Brain microvascular endothelial cell (primary cell): ENCODE results near the gene BCAR3.

Source experiments
- DNase-seq: peaks from one replicate; pipeline ENCODE4 v3.0.0-alpha.2; 2020
- H3K27ac ChIP-seq: fragments of 250-450 bp; sonication (Bioruptor Pico); 2 replicates; pipeline ENCODE4 v1.5.1; 2020; ENCODE audit warnings: mild to moderate bottlenecking, moderate library complexity
- H3K27me3 ChIP-seq: fragments of 250-450 bp; sonication (Bioruptor Pico); replicated peaks from 2 replicates; pipeline ENCODE4 v1.5.1; 2020; ENCODE audit warnings: mild to moderate bottlenecking
- H3K36me3 ChIP-seq: fragments of 250-450 bp; sonication (Bioruptor Pico); replicated peaks from 2 replicates; pipeline ENCODE4 v1.5.1; 2020; ENCODE audit warnings: mild to moderate bottlenecking
- H3K4me3 ChIP-seq: 2 replicates; pipeline ENCODE4 v1.5.1; 2011; ENCODE audit warnings: low read depth, mild to moderate bottlenecking, control low read depth, low read length, moderate library complexity
- in situ Hi-C: cut with HindIII; loops from 2 replicates; pipeline ENCODE4 v1.10.0; 2017; ENCODE audit warnings: low sequenced_read_pairs, low pct_ligation_motif_present
- TF ChIP-seq, protein P1 (sequence below): IDR thresholded peaks from 2 replicates; pipeline ENCODE4 v1.5.1; 2011; ENCODE audit warnings: low read depth, mild to moderate bottlenecking, moderate library complexity, low read length, control low read depth, inconsistent platforms; ENCODE audit errors: missing control alignments

BCAR3 gene

DNA sequence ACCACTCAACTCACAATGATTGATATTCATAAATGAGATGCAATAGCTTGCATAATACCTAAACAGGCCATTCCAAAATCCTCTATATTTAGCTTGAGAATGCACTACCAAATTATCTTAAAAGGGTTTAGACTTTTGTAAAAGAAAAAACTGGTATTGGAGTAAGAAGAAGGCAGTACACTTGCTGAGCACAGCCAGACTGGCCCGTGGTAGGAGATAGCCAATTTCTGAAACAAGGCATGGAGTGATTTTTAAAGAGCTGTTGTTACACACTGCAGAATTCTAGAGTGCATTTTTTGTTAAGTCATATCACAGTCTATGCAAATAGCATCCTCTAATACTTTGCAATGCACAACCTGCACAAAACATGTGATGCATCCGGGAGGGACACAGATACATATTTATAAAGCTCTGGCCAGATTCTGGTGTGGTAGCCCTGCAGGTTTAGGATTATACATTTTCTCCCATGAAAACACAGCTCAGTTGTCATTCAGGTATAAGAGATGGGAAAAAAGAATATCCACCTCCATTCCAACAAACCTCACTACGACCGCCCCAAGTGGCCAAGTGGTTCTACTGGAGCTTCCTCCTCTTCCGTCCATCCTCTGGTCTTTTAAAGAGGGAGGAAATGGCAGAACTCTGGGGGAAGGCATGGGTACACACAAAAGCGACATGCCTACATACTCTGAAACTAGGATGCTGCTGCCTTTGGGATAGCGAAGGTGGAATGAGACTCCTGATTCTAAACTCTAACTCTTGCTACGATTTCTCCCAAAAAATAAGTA lies 40.8 kb downstream of the BCAR3 start:
- TF ChIP-seq, protein P1, sequence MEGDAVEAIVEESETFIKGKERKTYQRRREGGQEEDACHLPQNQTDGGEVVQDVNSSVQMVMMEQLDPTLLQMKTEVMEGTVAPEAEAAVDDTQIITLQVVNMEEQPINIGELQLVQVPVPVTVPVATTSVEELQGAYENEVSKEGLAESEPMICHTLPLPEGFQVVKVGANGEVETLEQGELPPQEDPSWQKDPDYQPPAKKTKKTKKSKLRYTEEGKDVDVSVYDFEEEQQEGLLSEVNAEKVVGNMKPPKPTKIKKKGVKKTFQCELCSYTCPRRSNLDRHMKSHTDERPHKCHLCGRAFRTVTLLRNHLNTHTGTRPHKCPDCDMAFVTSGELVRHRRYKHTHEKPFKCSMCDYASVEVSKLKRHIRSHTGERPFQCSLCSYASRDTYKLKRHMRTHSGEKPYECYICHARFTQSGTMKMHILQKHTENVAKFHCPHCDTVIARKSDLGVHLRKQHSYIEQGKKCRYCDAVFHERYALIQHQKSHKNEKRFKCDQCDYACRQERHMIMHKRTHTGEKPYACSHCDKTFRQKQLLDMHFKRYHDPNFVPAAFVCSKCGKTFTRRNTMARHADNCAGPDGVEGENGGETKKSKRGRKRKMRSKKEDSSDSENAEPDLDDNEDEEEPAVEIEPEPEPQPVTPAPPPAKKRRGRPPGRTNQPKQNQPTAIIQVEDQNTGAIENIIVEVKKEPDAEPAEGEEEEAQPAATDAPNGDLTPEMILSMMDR: no peak
- Histone ChIP-seq H3K36me3 (peaks cover 9% of the 10 kb centered on the region), H3K27me3 (no peaks in the 10 kb centered on the region), H3K27ac (no peak overlapping the region), H3K4me3 (no peak overlapping the region)
- in situ Hi-C loops: no loop called here
- DNase-seq: no peak

DNA sequence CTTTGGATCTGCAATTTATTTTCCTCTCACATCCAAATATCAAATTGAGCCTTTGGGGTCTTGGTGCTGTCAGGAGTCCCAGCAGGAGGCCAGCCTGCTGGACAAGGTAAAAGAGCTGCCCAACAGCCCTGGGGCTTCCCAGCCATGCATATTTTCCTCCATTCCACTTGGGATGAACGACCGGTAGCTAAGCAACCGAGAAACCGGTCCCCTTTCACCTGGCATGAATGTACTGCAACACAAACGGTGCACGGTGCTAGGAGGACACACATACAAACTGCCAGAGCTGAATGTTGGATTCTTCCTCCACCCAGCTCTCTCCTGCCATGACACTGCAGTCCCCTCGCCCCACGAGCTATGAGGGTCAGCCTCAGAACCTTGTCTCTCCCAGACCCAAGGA lies 42.7 kb downstream of the BCAR3 start:
- TF ChIP-seq, protein P1: no peak
- Histone ChIP-seq H3K4me3 (no peak overlapping the region), H3K36me3 (peaks cover 15% of the 10 kb centered on the region), H3K27ac (no peak overlapping the region), H3K27me3 (no peaks in the 10 kb centered on the region)
- DNase-seq: no peak
- in situ Hi-C loops: no loop called here

DNA sequence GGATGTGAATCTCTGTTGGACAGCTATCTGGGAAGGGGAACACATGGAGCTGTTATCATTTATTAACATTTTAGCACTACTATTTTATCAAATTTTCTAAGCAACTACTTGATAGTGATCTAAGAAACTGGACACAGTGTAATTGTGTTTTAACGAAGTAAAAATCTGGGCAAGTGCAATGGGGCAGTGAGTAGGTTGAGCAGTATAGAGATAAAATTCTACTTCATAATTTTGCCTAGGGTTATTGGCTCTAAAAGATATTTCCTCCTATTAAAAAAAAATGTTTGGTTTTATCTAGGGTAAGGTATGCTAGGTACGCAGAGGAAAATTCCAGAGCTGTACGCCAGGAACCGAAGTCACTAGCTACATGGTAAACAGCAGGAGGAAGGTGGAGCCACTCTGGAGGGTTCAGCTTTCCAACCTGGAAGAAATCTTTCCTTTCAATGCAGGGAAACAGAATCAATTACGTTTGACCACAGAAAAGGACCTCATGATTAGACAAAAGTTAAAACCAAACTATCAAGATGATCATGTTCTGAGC lies 43.3 kb downstream of the BCAR3 start:
- Histone ChIP-seq H3K36me3 (peaks cover 15% of the 10 kb centered on the region), H3K27ac (no peak overlapping the region), H3K27me3 (no peaks in the 10 kb centered on the region), H3K4me3 (no peak overlapping the region)
- no peak for DNase-seq
- TF ChIP-seq, protein P1: no peak
- in situ Hi-C loops: no loop called here

DNA sequence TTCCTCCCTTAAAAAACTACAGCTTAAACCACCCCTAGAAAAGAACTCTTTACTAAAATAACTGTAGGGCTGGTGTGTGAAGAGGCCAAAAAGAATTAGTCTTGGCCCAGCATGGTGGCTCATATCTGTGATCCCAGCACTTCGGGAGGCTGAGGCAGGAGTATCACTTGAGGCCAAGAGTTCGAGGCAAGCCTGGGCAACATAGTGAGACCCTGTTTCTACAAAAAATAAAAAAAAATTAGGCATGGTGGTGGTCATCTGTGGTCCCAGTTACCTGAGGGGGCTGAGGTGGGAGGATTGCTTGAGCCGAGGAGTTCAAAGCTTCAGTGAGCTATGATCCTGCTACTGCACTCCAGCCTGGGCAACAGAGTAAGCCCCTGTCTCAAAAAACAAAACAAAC lies 44.9 kb downstream of the BCAR3 start:
- Histone ChIP-seq H3K36me3 (peaks cover 15% of the 10 kb centered on the region), H3K27me3 (no peaks in the 10 kb centered on the region), H3K4me3 (no peak overlapping the region), H3K27ac (no peak overlapping the region)
- DNase-seq: no peak
- in situ Hi-C loops: no loop called here
- TF ChIP-seq, protein P1: no peak

DNA sequence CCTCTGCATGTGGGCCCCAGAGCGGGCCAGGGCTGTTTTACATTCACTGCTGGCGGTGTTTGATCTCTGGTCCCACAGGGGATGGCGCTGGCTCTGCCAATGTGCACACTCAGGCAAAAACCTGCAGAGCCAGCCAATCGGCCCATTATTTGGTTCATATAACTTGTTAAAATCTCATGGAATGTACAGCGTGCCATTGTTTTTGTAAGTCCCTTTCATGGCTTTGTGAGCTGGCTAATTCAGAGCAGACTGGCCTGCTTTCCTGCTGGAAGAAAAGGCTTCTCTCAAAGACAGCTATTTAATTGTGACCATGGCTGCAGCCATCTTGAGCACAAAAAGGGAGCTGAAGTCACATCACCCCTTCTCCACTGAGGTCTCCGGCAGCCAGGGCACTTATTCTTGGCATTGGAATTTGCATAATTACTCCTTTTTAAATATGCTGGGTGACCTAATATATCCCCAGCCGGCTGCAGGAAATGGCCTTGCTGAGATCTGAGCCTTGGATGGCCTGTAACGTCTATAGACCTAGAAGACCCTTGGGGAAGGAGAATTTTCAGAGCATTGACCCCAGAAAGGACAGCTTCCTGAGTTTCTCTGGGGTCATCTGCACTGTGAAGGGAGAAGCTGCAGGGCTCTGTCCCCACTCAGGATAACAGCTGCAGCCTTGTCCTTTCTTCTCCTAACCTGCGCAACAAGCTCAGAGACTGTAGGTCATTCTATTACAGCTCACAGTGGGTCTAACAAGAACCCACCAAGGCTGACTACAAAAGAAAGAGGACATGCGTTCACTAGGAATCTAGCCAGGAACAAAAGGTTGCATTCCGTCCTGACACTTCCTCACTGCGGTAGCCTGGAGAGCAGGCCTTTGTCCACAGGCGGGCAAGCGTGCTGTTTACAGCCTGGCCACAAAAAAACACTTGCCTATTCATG lies 45.8 kb downstream of the BCAR3 start:
- Histone ChIP-seq H3K27me3 (no peaks in the 10 kb centered on the region), H3K27ac (no peak overlapping the region), H3K4me3 (no peak overlapping the region), H3K36me3 (peaks cover 12% of the 10 kb centered on the region)
- no peak for DNase-seq
- in situ Hi-C loops: no loop called here
- TF ChIP-seq, protein P1: peak; percentile 8
